ENCODE measurements around the gene HPN.
"Not testable (repeated sequence)": the region's sequence is repeated elsewhere in the genome, so short reads cannot be mapped to it uniquely, and the experiment has no call there.

Gene HPN

DNA sequence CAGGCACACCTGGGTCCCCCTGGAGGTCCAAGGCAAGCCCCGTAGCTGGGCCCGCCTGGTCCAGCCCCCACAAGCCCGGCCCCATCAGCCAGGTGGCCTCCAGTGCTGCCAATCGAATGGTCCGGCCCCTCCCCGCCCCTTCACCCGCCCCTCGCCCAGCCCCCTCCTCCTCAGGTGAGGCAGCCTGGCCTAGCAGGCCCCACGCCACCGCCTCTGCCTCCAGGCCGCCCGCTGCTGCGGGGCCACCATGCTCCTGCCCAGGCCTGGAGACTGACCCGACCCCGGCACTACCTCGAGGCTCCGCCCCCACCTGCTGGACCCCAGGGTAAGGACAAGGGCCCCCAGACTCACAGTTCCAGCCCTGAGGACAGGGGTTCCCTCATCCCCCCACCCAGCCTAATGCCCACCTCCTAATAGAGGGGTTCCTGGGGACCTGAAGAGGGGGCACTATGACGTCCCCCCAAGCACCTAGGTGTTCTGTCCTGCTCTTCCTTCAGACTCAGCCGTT is at the start of gene HPN:
TSS of gene HPN (plus strand) at position 174 of the 508 bp plus-strand sequence. CDS start 786 bp downstream, outside the sequence.
- no peak for DNase-seq (ENCODE audit: low spot score)

DNA sequence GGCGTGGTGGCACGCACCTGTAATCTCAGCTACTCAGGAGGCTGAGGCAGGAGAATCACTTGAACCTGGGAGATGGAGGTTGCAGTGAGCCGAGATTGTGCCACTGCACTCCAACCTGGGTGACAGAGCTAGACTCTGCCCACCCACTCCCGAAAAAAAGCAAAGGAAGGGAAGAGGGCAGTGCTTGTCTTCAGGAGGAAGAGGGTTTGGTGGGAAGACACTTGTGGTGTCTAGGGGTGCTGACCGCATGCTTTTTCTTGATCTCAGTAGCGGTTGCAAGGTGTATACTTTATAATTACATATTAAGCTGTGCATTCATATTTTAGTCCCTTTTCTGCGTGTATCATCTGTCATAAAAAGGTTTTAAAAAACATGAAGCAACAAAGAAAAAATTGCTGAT is 48.9 kb upstream of the HPN start:
- not testable (repeated sequence) for DNase-seq (ENCODE audit: low spot score)

DNA sequence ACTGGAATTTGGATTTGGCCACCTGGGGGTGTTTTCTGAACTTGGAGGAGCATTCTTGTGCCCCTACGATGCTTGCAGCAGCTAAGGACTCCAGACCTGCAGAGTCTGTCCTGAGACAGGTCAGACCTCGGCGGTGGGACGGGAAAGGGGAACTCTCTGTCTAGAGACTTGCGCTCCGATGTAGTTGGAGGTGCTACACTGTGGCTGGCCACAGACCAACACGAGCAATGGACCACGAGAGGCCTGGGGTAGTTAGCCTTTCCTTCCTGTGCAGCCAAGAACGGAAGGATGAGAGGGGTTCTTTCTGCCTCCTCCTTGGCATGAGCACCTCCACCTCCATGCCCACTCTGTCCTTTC is 47.3 kb upstream of the HPN start:
- no peak for DNase-seq (ENCODE audit: low spot score)

DNA sequence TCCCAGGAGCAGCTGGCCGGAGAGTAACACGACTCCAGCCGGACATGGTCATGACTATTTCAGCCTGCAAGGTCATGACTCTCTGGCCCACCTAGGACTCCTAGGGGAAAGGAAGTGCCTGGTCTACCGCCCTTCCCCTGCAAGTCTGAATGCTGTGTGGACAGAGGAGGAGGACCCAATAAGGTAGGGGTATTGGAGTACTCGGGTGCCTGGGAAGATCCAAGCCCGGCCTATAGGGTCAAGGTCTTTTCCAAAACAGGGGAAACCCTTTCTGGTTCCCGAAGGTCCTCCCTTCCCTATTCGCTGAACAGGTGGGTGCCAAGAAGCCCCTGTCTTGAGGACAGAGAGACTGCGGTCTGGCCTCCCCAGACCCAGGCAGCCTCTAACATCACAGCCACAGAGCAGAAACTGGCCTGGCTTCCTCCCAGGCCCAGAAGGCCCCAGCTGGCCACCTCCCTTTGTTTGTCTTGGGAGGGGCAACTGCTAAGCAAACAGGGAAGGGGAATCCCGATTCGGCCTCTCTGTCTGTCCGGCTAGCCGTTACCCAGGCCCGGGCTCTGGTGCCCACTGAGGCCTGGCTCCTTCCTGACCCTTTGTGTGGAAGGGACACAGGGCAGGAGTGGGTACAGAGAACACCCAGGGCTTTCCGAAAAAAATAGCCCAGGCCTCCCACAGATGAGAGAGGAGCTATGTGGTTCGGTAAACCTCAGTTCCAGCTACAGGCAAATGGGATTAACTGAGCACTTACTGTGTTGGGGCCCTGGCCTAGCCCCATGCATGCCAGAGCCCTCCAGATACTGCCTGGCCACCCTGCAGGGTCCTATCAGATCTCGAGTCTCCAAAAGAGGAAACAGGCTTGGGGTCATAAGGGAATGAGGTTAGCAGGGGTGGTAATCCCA is 46.6 kb upstream of the HPN start:
- DNase-seq (ENCODE audit: low spot score): no peak

DNA sequence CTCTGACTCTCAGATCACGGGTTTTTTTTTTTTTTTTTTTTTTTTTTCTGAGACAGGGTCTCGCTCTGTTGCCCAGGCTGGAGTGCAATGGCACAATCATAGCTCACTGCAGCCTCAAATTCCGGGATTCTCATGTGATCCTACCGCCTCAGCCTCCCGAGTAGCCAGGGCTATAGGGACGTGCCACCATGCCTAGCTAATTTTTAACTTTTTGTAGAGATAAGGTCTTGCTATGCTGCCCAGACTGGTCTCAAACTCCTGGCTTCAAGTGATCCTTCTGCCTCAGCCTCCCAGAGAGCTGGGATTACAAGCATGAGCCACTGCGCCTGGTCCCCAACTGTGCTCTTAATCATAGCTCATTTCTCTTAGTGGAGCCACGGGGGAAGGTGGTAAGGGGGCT is 46.0 kb upstream of the HPN start:
- DNase-seq (ENCODE audit: low spot score): no peak

DNA sequence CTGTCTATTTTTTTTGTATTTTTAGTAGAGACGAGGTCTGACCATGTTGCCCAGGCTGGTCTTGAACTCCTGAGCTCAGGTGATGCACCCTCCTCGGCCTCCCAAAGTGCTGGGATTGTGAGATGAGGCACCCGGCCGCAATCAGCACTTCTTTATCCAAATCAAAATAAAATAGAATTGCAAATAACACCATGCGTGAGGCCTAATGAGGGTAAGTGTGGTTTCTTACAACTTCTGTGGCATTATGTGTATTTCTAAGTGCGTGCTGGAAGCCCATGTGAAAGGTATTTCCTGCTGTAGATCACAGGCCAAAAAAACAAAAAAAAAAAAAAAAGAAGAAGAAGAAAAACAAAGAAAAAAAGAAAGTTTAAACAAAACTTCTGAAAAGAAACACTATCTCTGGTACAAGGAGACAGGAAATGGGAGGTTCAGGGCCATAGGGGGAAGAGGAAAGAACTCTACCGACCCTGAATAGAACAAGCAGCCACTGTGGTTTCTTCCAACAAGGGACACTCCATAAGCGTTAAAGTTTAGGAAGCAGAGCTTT is 44.4 kb upstream of the HPN start:
- DNase-seq (ENCODE audit: low spot score): no peak

DNA sequence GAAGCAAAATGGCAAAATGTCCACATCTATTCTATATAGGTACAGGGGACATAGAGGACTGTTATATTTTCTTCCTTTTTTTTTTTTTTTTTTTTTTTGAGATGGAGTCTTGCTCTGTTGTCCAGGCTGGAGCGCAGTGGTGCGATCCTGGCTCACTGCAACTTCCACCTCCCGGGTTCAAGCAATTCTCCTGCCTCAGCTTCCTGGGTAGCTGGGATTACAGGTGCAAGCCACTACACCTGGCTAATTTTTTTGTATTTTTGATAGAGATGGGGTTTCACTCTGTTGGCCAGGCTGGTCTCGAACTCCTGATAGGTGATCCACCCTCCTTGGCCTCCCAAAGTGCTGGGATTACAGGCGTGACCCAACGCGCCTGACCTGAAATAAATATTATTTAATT is 43.3 kb upstream of the HPN start:
- DNase-seq (ENCODE audit: low spot score): not testable (repeated sequence)

DNA sequence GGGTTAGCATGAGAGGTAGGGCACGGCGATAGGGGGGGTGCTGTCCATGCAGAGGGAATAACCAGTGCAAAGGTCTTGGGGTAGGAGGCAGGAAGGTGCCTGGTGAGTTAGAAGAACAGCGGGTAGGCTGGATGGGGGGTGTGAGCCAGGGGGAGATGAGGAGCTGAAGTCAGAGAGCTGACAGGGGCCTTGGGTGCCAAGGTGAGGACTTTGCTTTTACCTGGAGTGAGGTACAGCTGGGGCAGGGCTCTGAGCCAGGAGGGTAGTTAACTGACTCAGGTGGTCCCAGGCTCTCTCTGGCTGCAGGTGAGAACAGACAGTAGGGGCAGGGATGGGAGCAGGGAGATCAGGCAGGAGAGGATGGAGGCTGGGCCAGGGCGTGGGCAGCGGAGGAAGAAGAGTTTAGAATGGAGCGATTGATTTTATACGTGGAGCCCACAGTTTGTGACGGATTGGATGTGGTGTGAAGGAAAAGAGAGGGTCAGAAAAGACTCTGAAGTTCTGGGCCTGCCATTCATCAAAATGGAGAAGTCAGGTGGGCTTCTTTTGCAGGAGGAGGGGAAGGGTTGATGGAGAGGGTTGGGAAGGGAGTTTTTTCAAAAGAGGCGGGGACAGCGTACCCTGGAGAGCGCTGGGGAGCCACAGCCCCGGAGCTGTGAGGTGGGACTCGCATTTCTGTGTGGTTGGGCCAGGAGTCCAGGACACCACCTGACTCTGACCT is 42.6 kb upstream of the HPN start:
- no peak for DNase-seq (ENCODE audit: low spot score)

DNA sequence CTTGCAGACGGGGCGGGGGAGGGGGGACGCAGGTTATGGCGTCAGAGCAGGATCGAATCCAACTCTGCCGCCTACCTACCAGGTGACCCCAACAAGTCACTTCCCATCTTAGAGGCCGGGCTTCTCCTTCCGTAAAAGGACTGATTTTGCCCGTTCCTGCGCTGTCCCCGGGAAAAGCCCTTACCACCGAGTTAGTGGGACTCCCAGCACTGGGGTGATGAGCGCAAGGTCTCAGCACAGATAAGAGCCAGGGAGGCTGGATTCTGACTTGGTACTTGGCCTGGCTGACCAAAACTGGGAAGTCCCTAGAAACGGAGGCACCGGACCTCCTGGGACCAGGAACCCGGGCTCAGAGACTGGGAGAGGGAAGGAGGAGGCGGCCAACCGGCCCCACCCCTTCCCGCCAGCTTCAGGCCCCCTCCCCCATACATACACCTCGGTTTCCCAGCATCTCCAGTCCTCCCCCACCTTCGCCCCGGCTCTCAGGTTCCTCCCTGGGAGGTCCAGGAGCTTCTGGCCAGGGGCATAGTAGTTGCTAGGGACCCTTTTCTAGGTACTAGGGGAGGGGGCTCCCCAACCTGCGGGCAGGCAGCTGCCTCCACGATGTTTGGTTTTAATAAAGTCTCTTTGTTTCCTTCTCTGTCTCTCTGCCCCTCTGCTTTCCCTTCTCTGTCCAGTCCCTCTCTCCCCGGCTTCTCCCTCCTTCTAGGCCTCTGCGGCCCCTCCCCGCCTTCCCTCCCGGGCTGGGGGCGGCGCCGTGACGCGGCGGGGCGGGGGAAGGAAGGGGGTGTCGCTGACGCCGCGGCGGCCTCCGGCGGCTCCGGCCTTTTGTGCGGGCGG is 41.8 kb upstream of the HPN start, which contains the start of gene GRAMD1A:
TSS of gene GRAMD1A (plus strand) at position 826 of the 840 bp plus-strand sequence. CDS start 156 bp downstream, outside the sequence.
- peak; percentile 99 for DNase-seq (ENCODE audit: low spot score)

DNA sequence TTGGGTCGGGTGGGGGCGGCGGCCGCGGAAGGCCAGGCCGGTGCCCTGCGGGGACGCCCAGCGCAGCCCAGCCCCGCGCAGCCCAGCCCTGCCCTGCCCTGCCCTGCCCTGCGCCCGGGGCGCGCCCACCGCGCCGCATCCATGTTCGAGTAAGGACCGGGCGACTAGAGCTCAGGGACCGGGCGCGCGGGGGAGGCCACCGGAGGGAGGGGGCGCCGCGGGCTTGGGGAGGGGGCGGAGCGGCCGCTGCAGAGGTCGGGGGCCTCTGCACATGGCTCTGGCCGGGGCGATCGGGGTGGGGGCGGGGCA is 41.2 kb upstream of the HPN start:
- DNase-seq (ENCODE audit: low spot score): no peak

DNA sequence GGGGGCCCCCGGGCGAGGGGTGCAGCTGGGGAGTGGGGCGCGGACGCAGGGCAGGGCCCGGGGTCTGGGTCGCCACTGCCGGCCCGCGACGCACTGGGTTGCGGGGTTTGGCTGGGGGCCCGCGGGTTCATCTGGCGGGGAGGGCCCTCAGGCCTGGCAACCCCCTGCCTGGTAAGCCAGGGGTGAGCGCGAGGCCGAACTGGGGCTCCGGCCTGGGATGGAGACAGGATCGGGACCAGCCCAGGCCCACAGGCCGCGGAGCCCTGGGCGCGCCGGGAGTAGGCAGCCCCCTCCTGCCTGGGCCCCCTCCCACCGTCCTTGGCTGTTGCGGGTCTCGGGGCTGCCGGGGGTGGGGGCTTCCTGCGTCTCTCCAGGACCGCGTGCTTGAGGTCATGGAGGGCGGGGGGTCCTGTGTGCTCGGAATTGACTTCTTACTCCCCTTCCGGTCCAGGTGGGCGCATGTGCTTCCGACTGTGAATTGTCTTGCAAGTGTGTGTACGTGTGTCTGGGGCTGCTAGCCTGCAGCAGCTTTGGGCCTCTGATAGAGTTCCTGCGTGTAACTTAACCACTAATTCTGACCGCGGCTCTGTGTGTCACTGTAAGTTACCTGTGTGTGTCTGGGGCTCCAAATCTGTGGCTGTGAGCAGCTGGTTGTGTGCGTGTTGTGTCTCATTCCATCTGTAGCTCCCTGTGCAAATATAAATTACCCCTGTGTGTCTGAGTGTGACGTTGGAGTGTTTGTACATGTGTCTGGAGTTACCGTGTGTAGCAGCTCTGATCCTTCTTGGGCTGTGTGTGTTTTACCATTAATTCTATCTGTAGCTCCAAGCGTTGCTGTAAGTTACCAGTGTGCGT is 40.6 kb upstream of the HPN start:
- peak; percentile 73 for DNase-seq (ENCODE audit: low spot score)

DNA sequence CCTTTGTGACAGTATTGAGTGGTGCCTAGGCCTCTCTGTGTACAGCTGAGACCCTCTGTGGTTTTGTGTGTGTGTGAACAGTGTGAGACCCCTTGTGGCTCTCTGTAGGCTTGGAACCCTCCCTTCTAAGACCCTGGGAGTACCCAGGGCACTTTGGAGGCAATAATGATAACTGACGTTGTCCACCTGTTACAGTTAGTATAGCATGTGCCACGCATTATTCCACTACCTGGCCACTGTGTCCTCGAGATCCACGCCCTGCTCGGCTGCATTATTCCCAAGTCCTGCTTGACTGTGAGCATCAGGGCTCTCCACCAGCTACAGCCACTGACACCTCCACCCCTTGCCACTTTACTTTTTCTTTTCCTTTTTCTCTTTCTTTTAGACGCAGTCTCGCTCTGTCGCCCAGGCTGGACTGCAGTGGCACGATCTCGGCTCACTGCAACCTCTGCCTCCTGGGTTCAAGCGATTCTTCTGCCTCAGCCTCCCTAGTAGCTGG is 39.4 kb upstream of the HPN start:
- no peak for DNase-seq (ENCODE audit: low spot score)

DNA sequence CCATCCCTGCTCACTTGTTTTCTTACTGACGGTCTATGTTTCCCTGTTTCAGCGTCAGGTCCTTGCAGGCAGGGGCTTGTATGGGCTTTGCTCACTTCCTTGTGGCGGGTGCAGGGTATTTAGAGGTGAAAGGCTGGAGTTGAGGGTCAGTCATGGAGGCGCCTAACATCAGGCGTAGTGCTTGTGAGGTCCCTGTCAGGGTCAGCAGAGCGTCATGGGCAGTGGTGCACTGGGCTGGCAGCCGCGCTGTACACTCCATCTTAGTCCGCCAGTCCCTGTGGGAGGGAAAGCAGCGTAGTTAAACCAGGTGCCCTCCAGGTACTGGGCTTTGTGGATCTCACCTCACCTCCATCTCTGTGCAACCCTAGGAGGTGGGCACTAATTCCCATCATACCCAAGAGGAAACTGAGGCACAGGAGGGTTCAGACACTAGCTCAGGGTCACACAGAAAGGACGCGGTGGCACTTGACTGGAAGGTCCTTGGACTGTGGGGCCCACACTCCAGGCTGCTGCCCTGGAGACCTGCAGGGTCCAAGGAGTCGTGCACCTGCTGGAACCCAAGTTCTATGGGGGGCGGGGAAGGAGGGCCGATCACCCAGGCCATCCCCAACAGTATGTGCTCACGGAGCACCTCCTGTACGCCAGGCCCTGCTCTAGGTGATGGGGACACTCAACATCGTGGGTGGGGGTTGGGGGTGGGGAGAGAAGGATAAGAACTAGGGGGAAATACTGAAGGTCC is 36.8 kb upstream of the HPN start:
- DNase-seq (ENCODE audit: low spot score): no peak

DNA sequence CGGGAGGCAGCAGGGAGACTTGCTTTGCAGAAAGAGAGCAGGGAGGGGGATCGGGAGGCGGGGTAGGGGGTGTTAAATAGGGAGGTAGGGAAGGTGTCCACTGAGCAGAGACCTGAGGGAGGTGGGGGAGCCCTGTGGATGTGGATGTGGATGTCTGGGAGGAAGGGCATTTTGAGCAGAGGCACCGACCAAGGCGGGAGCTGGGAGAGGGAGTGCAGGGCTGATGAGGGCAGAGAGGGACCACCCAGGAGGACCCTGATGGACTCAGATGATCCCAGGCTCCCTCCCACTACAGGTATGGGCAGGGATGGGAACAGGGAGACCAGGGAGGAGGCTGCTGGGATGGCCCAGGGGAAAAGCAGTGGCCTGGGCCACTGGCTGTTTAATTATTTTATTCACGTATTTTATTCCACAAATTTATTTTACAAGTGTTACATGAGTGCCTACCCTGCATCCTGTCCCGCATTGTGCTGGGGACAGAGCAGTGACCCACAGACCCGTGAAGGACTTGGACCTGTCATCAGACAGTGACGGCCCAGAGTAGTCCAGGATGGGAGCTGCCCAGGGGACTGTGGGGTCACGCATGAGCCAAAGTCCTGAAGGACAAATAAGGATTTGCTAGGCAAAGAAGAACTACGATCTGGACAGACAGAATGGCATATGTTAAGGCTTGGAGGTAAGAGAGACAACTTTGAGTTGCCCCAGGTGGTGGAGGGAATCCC is 36.1 kb upstream of the HPN start:
- DNase-seq (ENCODE audit: low spot score): no peak

DNA sequence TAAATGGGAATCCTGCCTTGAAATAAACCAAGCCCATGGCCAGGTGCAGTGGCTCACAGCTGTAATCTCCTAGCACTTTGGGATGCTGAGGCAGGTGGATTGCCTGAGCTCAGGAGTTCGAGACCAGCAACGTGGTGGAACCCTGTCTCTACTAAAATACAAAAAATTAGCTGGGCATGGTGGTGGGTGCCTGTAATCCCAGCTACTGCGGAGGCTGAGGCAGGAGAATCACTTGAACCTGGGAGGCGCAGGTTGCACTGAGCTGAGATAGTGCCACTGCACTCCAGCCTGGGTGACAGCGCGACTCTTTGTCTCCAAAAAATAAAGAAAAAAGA is 35.5 kb upstream of the HPN start:
- DNase-seq (ENCODE audit: low spot score): not testable (repeated sequence)

DNA sequence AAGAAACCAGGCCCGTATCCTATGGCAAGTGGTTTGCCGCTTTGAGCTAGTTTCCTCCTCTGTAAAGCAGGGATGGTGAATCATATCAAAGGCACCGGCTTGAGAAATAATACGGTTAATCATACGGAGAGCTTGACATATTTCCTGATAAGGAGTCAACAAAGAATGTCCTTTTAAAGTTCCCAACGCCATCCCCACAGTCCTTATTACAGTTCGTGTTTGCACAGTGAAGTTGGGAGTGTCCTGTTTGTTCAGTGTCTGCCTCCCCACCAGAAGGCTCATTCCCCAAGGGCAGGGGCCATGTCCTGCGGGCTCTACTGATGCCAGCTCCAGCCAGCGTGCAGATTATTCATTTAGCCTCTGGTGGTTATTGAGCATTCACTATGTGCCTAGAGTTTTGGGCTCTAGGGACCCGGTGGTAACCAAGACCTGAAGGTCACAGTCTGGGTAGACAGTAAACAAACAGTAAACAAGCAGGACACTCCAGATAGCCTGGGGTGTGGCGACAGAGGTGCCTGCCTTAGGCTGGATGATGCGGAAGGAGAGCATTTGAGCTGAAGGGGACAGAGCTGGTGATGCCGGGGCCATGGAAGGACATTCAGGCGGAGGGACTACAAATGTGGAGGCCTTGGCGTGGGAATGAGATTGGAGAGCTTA is 35.1 kb upstream of the HPN start:
- DNase-seq (ENCODE audit: low spot score): no peak

DNA sequence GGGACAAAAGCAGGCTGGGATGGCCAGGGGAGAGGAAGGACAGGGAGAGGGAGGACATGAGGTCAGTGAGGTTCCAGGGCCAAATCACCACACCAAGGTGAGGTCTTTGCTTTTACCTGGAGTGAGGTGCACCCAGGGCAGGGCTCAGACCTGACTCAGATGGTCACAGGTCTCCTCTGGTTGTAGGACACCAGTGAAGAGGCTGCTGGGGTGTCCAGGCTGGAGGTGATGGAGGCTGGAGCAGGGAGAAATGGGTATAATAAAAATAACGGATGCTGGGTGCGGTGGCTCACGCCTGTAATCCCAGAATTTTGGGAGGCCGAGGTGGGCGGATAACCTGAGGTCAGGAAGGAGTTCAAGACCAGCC is 34.5 kb upstream of the HPN start:
- no peak for DNase-seq (ENCODE audit: low spot score)

DNA sequence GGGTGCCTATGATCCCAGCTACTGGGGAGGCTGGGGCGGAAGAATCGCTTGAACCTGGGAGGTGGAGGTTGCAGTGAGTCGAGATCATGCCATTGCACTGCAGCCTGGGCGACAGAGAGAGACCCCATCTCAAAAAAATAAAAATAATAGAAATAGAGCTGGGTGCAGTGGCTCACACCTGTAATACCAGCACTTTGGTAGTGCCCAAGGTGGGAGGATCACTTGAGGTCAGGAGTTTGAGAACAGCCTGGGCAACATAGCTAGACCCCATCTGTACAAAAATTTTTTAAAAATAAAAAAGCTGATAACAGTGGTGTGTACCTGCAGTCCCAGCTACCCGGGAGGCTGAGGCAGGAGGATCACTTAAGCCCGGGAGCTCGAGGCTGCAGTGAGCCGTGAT is 34.1 kb upstream of the HPN start:
- not testable (repeated sequence) for DNase-seq (ENCODE audit: low spot score)

DNA sequence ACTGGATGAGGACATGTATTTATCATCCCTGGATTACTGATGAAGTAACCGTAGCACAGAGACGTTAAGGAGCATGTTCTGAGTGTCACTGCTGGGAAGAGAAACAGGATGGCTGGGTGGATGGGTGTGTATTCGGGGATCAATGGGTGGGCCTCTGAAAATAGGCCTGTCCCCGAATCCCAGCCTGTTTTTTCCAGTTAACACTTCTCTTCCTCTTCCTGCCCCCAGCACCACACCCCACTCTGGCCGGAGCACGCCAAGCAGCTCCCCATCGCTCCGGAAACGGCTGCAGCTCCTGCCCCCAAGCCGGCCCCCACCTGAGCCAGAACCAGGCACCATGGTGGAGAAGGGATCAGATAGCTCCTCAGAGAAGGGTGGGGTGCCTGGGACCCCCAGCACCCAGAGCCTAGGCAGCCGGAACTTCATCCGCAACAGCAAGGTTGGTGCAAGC is 32.6 kb upstream of the HPN start:
- no peak for DNase-seq (ENCODE audit: low spot score)
